Measurements from ENCODE around the gene GRM3. TPM values are rescaled to one million over a fixed set of nuclear protein-coding genes. Genes with fewer than 3 reads are reported as not detected.

GRM3 gene
- total and polyA plus RNA-seq, 2 of the 4 experiments (the other 2 are of a cell fraction) = not detected

DNA sequence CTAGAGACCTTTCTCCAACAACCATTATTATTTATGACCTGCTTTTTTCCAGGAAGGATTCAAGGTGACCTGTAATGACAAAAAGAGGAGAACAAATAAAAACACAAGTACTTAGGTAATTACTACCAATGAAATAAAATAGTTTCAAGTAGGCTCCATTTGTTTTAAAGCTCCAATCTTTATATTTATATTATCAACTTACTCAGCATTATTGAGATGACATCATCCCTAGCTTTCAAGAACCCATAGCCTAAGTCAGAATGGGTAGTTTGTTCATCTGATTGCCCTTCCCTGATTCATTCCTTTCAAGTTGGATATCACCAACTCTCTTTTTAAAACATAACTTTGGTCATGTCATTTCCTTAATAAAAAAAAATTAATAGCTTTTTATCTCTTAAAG is 131.5 kb downstream of the GRM3 start:
- no peak overlapping the region for H4K91ac ChIP-seq (ENCODE audit: insufficient read depth, low read depth, low read length)
- CTCF ChIA-PET = no interaction called here
- H3K4ac ChIP-seq (ENCODE audit: low read depth, low read length) = no peak overlapping the region
- H4K5ac ChIP-seq (ENCODE audit: low read depth, low read length) = no peak overlapping the region
- no peak overlapping the region for H2BK120ac ChIP-seq (ENCODE audit: low read depth, low read length)
- H2BK20ac ChIP-seq (ENCODE audit: low read depth, low read length) = no peak overlapping the region
- H3K27me3 ChIP-seq (ENCODE audit: control insufficient read depth, insufficient read depth, low read length) = no peaks in the 10 kb centered on the region
- no peaks in the 10 kb centered on the region for H3K9me1 ChIP-seq (ENCODE audit: insufficient read depth, low read length)
- H3K14ac ChIP-seq (replicated peaks; ENCODE audit: low read depth, low read length) = no peak overlapping the region
- BruUV-seq (replicated peaks) = no TSS peak
- H3K56ac ChIP-seq (ENCODE audit: extremely low read depth, insufficient read depth, low read length) = no peak overlapping the region
- no peak overlapping the region for H3K23ac ChIP-seq (ENCODE audit: low read depth, low read length)
- H3K18ac ChIP-seq (ENCODE audit: low read depth, low read length) = no peak overlapping the region
- intact Hi-C loops (cut with micrococcal nuclease) = no loop called here
- no peak overlapping the region for H4K8ac ChIP-seq (ENCODE audit: low read depth in 2 of 2, low read length in 2 of 2)
- in situ Hi-C loops (cut with MboI; ENCODE audit: low sequenced_read_pairs) = no loop called here
- dilution Hi-C loops (cut with HindIII; ENCODE audit: low sequenced_read_pairs, unreplicated experiment) = no loop called here
- no peak overlapping the region for H2AK5ac ChIP-seq (ENCODE audit: low read depth, low read length)
- TF ChIP-seq FOS (IDR thresholded peaks at IDR 0.05; ENCODE audit: low read depth, low read length) (no peak), RCOR1 (IDR thresholded peaks at IDR 0.05; ENCODE audit: insufficient replicate concordance, low read length) (no peak), NFE2L2 (IDR thresholded peaks at IDR 0.05; ENCODE audit: low read depth, low read length) (no peak), POLR2A (IDR thresholded peaks at IDR 0.05; ENCODE audit: low read depth, low read length) (no peak), CHD1 (IDR thresholded peaks at IDR 0.05; ENCODE audit: low read depth, low read length) (no peak), MAFK (IDR thresholded peaks at IDR 0.05; ENCODE audit: low read depth, low read length) (no peak), RFX5 (IDR thresholded peaks at IDR 0.05; ENCODE audit: low read depth, low read length) (no peak), RAD21 (IDR thresholded peaks at IDR 0.05; ENCODE audit: low read length) (no peak), CEBPB (IDR thresholded peaks at IDR 0.05; ENCODE audit: low read depth, low read length) (no peak)
- TF ChIP-seq, protein P1, sequence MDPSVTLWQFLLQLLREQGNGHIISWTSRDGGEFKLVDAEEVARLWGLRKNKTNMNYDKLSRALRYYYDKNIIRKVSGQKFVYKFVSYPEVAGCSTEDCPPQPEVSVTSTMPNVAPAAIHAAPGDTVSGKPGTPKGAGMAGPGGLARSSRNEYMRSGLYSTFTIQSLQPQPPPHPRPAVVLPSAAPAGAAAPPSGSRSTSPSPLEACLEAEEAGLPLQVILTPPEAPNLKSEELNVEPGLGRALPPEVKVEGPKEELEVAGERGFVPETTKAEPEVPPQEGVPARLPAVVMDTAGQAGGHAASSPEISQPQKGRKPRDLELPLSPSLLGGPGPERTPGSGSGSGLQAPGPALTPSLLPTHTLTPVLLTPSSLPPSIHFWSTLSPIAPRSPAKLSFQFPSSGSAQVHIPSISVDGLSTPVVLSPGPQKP (IDR thresholded peaks at IDR 0.05; ENCODE audit: borderline replicate concordance, low read depth, low read length) = no peak
- TF ChIP-seq, protein P2, sequence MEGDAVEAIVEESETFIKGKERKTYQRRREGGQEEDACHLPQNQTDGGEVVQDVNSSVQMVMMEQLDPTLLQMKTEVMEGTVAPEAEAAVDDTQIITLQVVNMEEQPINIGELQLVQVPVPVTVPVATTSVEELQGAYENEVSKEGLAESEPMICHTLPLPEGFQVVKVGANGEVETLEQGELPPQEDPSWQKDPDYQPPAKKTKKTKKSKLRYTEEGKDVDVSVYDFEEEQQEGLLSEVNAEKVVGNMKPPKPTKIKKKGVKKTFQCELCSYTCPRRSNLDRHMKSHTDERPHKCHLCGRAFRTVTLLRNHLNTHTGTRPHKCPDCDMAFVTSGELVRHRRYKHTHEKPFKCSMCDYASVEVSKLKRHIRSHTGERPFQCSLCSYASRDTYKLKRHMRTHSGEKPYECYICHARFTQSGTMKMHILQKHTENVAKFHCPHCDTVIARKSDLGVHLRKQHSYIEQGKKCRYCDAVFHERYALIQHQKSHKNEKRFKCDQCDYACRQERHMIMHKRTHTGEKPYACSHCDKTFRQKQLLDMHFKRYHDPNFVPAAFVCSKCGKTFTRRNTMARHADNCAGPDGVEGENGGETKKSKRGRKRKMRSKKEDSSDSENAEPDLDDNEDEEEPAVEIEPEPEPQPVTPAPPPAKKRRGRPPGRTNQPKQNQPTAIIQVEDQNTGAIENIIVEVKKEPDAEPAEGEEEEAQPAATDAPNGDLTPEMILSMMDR (conservative IDR thresholded peaks at IDR 0.05; ENCODE audit: low read depth, low read length) = no peak
- no peak overlapping the region for H2AK9ac ChIP-seq (replicated peaks; ENCODE audit: low read depth, low read length, poor library complexity)
- H3K36me3 ChIP-seq (ENCODE audit: control insufficient read depth, insufficient read depth, low read length) = no peaks in the 10 kb centered on the region
- no peak overlapping the region for H2BK5ac ChIP-seq (ENCODE audit: low read depth, low read length, poor library complexity, severe bottlenecking)
- H2AFZ ChIP-seq (replicated peaks; ENCODE audit: low read length, poor library complexity) = no peak overlapping the region
- H3K4me1 ChIP-seq (ENCODE audit: control insufficient read depth, insufficient read depth, low read length) = no peaks in the 10 kb centered on the region
- POLR2A ChIA-PET (ENCODE audit: unreplicated experiment) = no interaction called here
- ATAC-seq (ENCODE audit: low read depth) (no peak), DNase-seq (no peak)
- H3K4me3 ChIP-seq (ENCODE audit: insufficient read depth, low read depth, low read length) = no peak overlapping the region
- no peaks in the 10 kb centered on the region; the same call in 1 of the 2 replicates for H3K9me3 ChIP-seq (ENCODE audit: control insufficient read depth, insufficient read depth, low read length)
- no peak overlapping the region for H3K9ac ChIP-seq (ENCODE audit: low read depth, low read length)
- H3K4me2 ChIP-seq (ENCODE audit: low read depth, low read length) = no peak overlapping the region
- no peak overlapping the region for H2BK15ac ChIP-seq (ENCODE audit: low read depth, low read length)
- no peaks in the 10 kb centered on the region for H3K79me1 ChIP-seq (ENCODE audit: low read depth in 1 of 2, low read length in 2 of 2)
- H3K27ac ChIP-seq (ENCODE audit: insufficient read depth, low read length) = no peak overlapping the region
- H4K20me1 ChIP-seq (ENCODE audit: insufficient read depth, low read length) = no peaks in the 10 kb centered on the region
